GM03348 (cell line): ENCODE data around the gene MYLK.
"Not testable (repeated sequence)": the region's sequence is repeated elsewhere in the genome, so short reads cannot be mapped to it uniquely, and the experiment has no call there.

ENCODE experiments used
- DNase-seq: peaks from one replicate; pipeline ENCODE4 v3.0.0; 2012; ENCODE audit warnings: low spot score

MYLK gene

DNA sequence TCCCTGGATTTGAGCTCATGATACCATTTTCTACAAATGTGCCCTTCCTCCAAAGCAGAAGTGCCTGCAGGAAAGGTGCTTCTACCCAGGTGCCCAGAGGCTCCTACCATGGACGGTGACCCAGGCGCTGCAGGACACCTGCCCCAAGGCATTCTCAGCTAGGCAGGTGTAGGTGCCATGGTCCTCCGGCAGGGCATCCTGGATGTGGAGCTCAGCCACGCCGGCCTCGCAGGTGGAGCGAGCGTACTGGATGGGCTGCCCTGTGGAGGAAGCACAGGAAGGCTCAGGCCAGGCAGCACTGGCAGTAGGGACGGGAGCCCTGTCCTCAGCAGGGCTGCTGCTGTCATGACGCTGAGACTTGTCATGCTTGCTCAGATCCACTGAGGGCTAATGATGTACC lies 162.1 kb downstream of the MYLK start:
- no peak for DNase-seq

DNA sequence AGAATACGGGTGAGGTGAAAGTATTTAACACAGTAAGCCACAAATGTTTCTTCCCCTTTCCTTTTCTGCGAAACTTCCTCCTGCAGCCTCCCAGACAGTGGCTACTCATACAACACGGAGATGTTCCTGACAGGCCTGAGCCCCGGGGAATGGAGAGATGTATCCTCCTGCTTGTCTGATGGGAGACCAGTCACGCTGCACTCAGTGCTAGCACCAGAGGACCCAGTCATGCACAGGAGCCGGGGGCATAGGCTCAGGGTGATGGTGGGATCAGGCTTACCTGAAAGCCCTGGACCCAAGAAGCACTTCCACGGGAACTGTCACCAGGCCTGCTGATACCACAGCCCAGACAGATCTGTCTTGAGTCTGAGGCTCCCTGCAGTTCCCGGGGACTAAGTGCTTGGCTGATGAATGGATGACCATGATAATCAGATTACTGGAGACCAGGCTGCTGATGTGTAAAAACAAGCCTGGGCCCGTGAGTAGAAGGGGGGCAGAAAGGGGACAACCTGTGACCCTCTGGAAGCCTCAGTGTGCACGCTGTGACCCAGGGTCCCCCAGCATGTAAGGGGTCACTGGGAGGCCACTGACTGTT lies 162.9 kb downstream of the MYLK start:
- DNase-seq: not testable (repeated sequence)

DNA sequence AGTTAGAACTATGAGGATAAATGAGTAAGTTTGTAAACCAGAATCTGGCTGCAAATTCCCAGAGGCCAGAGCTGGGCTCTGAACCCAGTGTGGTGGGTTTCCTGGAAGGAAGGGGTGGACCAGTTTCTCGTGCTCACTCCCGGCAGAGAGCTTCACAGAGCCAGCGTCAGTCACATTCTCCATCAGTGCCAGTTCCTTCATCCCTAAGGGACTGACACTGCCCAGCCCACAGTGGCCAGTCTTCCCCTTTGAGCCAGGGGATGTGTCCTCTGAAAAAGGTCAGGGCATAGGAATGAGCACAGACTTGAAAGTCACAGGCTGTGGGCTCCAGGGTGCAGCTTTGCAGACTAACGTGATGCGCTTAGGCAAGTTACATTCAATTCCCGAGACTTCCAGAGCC lies 163.5 kb downstream of the MYLK start:
- no peak for DNase-seq

DNA sequence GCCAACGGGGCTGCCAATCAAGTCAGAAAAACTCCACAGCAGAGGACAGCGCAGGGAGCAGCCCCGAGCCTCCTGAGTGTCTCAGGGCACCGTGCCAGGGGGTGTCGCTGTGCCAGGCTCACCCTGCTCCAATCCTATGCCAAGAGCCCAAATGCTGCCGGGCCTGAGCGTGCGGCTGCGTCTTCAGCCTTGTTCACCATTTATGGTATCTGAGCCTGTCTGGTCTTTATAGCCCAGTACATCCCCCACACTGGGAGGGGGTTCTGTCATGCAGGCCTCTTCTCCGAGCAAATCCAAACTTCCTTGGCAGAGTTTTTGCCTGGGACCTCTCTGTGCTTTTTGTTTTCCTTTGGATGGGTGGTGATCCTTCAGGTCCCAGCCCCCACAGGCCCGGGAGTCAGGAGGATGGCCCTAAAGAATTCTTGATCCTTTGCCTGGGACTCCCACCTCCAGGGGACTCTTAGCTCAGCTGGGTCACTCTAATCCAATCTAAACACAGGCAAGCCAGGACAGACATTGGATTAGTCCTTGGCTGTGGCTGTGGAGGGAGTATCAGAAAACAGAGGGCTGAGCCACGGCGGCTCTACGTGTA lies 164.2 kb downstream of the MYLK start:
- DNase-seq: no peak

DNA sequence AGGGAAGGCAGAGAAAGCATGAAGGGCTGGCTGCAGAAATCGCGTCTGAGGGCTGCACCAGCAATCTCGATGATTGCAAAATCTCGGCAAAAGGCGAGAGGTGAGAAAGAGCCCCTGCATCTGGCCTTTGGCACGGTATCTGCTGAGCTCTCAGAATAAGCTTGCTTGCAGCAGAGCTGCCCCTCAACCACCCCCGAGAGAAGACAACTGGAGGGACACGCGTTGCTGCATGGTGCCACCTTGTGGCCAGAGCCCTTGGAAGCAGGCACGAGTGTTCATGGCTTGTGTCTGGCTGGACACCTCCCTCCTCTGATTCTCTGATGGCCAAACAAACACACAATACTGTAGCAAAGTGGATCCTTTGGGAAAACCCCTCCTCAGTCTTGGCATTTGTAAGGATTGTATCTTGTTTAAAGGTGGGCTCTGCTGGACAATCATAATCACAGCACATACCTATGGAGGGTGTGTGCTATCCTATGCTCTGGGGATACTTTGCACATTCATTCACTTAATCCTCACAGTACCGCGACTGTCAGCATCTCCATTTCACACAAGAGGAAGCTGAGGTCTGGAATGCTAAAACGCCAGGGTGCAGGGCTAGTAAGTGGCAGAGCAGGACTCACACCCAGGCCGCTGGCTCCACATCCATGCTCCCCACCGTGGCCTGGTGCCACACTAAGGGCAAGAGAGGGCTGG lies 164.9 kb downstream of the MYLK start:
- peak; percentile 77 for DNase-seq

DNA sequence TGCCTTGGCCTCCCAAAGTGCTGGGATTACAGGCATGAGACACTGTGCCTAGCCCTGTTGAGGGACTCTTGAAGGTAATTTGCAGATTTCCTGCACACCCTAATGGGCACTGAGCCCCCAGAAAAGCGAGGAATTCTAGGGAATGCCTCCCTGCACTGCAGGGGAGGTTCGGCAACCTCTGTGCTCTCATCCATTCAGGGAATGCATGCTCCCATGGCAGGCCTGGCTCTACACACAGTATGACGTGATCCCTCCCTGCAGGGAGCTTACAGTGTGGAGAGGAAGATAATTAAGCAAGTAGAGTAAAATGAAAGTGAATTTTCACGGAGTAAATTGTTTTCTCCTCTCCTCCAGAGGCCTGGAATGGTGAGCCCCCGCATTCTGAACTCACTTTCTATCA lies 166.0 kb downstream of the MYLK start:
- DNase-seq: no peak

DNA sequence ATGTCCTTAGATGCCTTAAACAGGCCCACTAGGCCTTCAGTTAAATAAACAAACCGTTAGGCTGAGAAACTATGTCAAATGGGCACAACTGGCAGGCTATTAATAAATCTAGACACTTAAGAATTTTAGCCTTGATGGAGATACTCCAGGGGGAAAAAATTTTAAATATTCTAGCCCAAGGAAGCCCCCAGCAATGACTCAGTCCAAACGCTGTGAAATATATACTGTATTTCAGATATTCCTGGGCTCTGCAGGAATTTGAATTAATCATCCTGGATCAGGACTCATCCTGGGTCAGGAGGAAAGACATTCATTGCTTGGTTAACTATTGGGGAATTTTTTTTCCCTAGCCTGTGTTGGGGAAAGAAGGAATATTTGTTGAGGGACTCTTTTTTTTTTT lies 166.7 kb downstream of the MYLK start:
- DNase-seq: peak; percentile 50

DNA sequence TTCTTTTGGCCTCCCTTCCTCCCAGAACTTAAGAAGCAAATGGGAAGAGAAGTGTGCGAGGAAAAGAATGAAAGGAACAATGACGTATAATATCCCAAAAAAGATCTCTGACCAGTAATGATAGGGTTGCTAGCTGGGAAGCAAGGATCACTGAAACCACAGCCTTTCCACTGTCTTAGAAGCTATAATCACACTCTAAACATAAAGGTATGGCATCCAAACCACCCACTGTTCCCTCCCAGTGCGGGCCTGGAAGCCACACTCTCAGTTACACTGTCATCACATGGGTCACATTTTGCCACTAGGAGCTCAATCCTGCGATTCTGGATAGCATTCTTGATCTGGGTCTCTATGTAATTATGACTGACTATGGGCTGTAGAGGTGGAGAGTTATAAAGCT lies 167.7 kb downstream of the MYLK start:
- DNase-seq: no peak

DNA sequence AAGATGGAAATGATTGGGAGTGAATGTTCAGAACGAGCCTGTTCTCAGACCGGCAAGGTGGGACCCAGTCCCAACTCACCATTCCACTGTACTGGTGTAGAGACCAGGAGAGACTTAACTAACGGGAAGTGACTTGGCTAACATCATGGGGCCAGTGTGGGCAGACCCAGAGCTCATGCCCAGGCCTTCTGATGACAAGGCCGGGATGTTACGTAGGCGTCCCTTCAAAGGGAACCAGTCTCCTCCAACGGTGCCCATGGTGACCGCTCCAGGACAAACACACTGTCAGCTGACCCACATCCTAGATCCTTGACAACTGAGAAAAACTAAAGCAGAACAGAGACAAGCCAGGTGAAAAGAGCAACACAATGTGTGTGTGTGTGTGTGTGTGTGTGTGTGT lies 170.9 kb downstream of the MYLK start:
- no peak for DNase-seq

DNA sequence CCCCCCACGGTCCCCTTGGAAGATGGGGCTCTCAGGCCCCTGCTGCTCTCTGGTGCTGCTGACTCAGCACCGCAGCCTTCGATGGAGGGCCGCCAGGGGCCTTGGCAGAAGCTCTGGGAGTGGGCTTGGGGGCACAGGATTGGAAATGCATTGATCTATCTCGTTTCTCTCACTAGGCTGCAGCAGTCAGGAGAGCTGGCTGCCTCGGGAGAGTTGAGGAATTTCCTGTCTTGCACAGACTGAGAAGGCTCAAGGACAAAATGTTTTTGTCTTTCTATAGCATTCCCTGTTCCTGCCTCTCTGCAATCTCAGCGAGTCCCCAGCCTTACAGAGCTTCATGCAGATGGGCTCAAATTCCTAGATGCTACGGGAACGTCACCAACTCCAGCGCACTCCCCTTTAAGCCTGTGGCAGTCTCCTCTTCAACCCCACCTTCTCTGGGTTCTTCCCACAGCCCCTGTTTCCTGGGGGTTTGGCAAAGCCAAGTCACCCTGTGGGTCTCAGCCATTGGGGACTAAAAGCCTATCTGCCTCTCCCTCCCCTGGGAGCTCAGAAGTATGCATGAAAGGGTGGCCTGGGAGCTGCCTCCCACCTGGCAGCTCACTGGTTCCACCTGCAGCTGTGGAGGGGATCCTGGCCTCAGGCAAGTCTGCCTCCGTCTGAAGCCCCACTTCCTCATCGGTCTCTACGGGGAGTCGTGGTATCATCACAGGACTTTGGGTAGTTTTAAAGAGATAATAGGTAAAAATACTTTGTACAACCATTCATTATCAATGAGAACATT lies 171.9 kb downstream of the MYLK start:
- DNase-seq: no peak

DNA sequence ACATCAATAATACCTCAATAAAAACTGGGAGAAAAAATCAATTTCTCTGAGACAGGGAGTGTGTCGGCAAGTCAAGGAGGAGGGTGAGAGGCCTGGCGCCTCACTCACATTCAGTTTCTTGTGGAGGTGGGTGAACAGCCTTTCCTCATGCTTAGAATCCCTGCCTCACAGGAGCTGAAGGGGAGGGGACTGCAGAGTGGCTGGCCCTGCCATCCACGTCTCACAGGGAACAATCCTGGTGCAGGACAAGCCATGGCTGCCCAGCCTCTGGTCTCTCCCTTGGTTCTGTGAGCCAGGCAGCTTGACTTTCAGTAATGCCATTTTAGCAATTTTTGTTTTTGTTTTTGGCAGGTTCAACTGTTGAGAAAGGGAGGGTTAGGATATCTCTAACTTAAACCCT lies 172.8 kb downstream of the MYLK start:
- DNase-seq: no peak

DNA sequence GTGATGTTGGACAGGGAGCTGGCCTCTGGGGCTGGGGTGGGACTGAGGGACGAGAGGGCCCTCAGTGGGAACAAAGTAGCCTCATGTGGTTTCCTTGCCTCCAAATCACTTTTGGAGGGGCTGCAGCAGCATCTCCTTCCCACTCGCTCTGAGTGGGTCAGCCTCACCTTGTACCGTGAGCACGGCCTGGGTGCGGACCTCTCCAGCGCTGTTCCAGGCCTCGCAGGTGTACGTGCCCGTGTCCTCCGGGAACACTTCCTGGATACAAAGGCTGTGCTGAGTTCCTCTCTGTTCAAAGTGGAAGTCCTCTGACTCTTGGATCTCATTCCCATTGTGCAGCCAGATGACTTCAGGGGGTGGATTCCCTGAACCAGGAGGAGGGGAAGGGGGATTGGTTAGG lies 175.6 kb downstream of the MYLK start:
- no peak for DNase-seq

DNA sequence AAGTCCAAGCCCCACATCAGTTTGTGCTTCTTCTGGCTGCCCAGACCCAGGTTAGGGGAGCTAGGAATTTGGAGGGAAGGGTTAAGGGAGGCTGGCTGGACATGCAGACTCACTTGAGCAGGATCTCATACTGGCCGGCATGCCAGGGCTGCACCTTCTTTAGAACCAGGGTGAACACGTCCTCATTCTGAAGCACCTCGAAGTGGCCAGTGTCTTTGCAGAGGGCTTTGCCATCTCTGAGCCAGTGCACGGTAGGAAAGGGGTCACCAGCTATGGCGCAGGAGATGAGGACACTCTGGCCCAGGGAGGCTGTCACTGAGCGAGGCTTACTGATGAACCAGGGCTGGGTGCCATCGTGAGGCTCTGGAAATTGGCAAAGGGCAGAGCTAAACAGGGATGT lies 176.5 kb downstream of the MYLK start:
- not testable (repeated sequence) for DNase-seq

DNA sequence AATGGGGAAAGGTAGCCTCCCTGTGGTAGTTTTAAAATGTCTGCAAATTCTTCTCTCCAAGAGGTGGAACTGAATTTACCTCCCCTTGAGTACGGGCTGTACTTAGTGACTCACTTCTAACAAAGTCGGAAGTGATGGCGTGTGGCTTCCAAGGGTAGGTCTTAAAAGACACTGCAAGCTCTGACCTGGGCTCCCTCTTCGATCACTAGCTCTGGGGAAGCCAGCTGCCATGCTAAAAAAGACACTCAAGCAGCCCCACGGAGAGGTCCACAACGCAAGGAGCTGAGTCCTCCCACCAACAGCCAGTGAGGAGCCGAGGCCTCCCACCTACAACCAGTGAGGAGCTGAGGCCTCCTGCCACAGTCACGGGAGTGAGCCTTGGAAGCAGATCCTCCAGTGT lies 177.3 kb downstream of the MYLK start:
- no peak for DNase-seq

DNA sequence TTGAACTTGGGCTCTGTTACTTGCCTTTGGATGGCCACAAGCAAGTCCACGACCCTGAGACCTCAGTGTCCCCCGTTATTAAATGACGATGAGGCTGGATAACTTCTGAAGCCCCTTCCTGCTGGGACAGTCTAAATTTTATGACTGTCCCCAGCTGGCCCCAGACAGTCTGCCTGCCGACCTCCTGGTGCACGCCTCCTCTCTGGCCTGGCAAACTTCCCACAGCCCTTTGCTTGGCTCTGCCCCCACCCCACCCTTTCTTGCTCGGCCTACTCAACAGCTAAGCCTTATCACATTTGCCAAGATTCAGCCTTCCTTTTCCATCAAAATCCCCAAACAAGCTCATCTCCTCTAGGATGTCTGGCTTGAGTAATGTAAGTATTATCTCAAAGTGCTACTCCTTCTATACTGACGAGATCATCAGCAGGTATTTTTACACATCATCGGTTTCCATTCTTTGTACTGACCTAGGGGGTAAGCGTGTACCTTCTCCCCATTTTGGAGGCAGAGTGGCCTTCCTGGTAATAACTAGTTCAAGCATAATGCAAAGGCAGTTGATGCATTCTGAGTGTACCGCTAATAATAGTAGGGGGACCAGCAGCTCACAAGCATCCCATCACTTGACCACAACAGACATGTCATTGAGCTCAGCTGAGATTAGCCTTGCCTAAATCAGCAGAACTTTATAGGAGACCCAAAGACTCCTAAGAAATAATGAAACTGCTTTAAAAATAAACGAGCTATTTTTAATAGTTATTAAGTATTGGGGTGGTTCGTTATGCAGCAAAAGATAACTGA lies 178.4 kb downstream of the MYLK start:
- DNase-seq: no peak

DNA sequence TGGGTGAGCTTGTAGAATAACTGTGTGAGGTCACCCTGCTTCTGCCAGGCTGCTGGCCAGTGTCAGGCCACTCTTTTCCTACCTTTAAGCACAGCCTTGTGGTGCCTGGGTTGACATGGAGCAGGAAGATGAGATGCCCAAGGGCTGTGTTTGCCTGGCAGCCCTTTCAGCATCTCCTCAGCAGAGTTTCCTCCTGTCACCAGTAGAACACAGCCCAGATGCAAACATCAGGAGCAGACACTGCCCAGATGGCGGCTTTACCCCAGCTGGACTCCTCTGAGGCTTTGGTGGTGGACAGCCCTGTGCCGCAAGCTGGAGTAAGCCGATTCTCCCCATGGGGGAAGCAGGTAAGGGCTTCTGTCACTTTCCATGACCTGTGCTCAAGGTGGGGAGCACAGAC lies 180.5 kb downstream of the MYLK start:
- DNase-seq: not testable (repeated sequence)

DNA sequence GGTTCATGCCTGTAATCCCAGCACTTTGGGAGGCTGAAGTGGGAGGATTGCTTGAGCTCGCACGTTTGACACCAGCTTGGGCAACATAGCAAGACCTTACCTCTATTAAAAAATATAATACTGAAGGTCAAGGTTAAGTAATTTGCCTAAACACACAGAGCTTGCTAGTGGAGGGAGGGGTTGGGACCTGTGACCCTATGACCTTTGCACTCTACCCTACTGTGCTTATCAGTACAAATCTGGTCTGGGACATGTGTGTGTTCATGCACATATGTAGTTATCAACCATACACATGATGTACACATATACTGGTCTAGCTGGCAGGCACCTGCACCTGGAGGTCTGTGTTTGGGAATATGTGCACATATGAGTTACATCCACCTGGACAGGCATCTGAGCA lies 181.4 kb downstream of the MYLK start:
- no peak for DNase-seq

DNA sequence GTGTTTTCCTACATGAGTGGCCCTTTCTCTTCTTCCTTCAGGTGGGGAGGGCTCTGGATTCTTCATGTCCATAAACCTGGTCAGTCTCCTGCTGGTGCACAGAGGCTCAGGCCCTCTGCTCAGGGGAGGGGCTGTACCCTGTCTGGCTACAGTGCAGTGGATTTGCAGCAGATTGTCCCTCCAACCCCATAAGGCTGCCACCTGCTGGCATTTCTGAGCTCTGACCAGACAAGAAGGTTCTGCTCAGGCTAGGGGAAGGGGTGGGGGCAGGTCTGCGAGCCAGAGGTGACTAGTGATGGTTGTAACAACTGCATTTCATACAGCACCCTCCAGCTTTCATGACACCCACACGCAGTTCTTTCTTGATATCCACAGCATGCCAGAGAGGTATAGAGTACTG lies 182.1 kb downstream of the MYLK start:
- DNase-seq: peak; percentile 63

DNA sequence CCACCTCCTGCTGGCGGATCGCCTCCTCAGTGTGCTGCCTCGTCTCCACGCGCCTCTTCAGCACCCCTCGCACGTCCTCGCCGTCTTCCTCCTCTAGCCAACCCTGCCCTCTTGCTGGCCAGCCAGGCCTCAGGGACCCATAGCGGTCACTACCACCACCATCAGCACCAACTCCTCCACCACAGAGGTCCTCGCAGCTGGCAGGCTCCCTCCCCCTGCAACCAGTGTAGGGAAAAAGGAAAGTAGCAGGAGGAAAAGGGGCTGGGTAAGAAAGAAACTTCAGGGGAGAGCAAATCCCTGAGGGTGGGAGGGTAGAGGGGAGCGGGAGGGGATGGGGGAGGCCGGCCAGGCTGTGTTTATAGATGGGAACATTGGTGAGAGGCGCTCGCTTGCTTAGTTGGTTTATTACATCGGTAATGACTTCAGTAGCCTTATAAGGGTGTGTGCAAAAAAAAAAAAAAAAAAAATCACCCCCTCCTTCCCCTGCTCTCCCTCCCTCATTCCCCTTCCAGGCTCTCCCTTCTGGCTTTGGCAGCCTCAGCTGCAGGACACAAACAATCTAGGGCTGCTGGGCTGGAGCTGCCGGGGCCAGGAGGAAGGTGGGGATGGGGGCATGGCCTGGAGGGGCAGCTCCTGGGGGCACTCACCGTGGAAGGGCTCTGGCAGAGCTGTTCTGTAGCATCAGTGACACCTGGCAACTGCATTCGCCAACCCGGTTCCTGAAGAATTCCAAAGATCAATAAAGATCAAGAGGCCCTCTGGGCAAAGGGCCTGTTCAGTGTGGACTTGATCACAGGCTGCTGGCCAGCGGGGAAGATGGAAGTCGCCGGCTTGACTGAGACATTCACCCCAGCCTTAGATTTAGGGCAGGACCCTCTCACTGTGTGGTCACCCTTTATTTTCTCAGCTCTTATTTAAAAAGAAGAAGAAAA lies 183.1 kb downstream of the MYLK start:
- DNase-seq: no peak

DNA sequence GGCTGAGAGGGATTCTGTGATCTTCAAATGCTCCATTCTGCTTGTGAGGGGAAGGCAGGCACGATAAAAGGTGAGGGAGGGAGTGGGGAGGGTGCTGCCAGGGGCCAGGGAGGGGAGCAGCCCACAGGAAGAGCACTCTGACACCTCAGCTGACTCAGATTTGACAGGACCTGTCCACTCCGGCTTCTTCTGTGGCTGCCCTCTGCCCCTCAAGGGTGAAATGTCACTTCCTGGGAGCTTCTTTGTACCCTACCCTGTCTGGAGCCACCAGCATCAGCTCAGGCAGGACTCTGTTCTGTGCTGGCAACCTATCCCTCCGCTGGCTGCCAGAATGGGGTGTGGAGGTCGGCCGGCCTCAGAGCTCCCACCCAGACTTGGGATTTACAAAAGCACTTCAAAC lies 185.3 kb downstream of the MYLK start:
- no peak for DNase-seq

DNA sequence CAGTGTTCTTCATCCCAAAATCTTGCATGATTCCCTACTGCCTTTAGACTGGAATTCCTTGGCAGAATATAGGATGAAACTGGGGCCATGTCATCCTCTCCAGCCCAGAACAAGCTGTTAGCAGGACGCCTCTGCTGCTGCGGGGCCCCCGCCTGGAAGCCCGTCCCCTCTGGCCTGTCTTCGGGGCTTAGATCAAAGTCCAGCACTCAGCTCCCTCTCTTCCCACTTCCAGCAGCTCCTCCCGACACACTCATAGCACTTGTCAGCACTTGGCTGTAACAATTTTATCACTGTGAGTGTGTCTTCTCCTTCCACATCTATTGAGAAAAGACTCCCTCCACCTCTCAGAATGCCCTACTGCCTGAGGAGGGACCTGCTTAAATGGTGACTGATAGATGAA lies 187.3 kb downstream of the MYLK start:
- no peak for DNase-seq
